Activated CD4-positive, alpha-beta memory T cell treated with anti-CD3 and anti-CD28 coated beads, Interleukin-2, amount 10 ng/mL, durations not matched to agents 7 days and 5 days (primary cell): ENCODE results near the gene SLC25A11. TPM values are rescaled to one million over a fixed set of nuclear protein-coding genes. Genes with fewer than 3 reads are reported as not detected.
"Not testable (repeated sequence)": the region's sequence is repeated elsewhere in the genome, so short reads cannot be mapped to it uniquely, and the experiment has no call there.

Experiments used
- CTCF ChIA-PET: fragments of 350-600 bp; sonication (Branson Sonifier 250); formaldehyde crosslinking; loops from one replicate; lab custom pipeline; 2021; ENCODE audit warnings: antibody characterized with exemption, inconsistent platforms; lab: Charles Lee
- POLR2A ChIA-PET: fragments of 350-600 bp; sonication (Branson Sonifier 250); formaldehyde crosslinking; loops from one replicate; lab custom pipeline; 2021; ENCODE audit warnings: antibody characterized with exemption; lab: Charles Lee
- DNase-seq: peaks from one replicate; pipeline ENCODE4 v3.0.0-alpha.2; 2020
- H3K27ac Mint-ChIP-seq: one replicate; pipeline ENCODE4 v1.8.0; 2021; ENCODE audit warnings: mild to moderate bottlenecking, mixed read lengths
- H3K27me3 Mint-ChIP-seq: one replicate; pipeline ENCODE4 v1.8.0; 2021; ENCODE audit warnings: mixed read lengths
- H3K36me3 Mint-ChIP-seq: one replicate; pipeline ENCODE4 v1.8.0; 2021; ENCODE audit warnings: low read depth, mixed read lengths
- H3K4me1 Mint-ChIP-seq: one replicate; pipeline ENCODE4 v1.8.0; 2021; ENCODE audit warnings: mixed read lengths
- H3K4me3 Mint-ChIP-seq: one replicate; pipeline ENCODE4 v1.8.0; 2021; ENCODE audit warnings: mild to moderate bottlenecking, mixed read lengths
- H3K9me3 Mint-ChIP-seq: one replicate; pipeline ENCODE4 v1.8.0; 2021; ENCODE audit warnings: mixed read lengths
- total RNA-seq, 2 experiments: library from RNA; stranded (reverse); gene quantifications; one replicate each; pipeline ENCODE4 v1.2.3, GENCODE V29; 2021

Gene SLC25A11
- total RNA-seq, 2 experiments from 2014 or later: 62.8 to 71.0 TPM

- Mint-ChIP-seq H3K4me3 (no peak overlapping the region), H3K27ac (no peak overlapping the region), H3K9me3 (no peaks in the 10 kb centered on the region), H3K27me3 (no peaks in the 10 kb centered on the region), H3K4me1 (peaks cover 10% of the 10 kb centered on the region), H3K36me3 (peaks cover 10% of the 10 kb centered on the region)
- no peak for DNase-seq
- CTCF ChIA-PET: interaction anchor here (1.1 kb wide), 1 partner anchor 11 kb away, joined by 4 read pairs; the partner anchor contains the start of genes RNF167 and SLC25A11
- POLR2A ChIA-PET: no interaction called here
These were observed 11.0 kb downstream of the SLC25A11 start for GRCh38 chr17:4928881-4929280.

- not testable (repeated sequence) for DNase-seq, H3K9me3 Mint-ChIP-seq, H3K4me1 Mint-ChIP-seq, H3K27me3 Mint-ChIP-seq, H3K27ac Mint-ChIP-seq, H3K4me3 Mint-ChIP-seq
- CTCF ChIA-PET: interaction anchor here (0.7 to 1.7 kb wide), 3 partner anchors 10 to 24 kb away, joined by 3 to 5 read pairs (median 3); partner anchors contain the start of gene CHRNE
- H3K36me3 Mint-ChIP-seq: peaks cover 10% of the 10 kb centered on the region
- POLR2A ChIA-PET: interaction anchor here (4.8 kb wide), 1 partner anchor 12 kb away, joined by 26 read pairs; the partner anchor contains the start of genes RNF167 and SLC25A11
These were observed 13.1 kb downstream of the SLC25A11 start for GRCh38 chr17:4926577-4927335.

- no peak overlapping the region for H3K4me3 Mint-ChIP-seq
- POLR2A ChIA-PET: no interaction called here
- no peaks in the 10 kb centered on the region for H3K4me1 Mint-ChIP-seq
- H3K36me3 Mint-ChIP-seq: peaks cover under 1% of the 10 kb centered on the region
- no peaks in the 10 kb centered on the region for H3K27me3 Mint-ChIP-seq
- CTCF ChIA-PET: no interaction called here
- DNase-seq: no peak
- H3K27ac Mint-ChIP-seq: no peak overlapping the region
- H3K9me3 Mint-ChIP-seq: no peaks in the 10 kb centered on the region
These were observed 18.5 kb downstream of the SLC25A11 start for GRCh38 chr17:4921320-4921719.

GRCh38 chr17:4920351-4921048 is 19.3 kb downstream of the SLC25A11 start:
- Mint-ChIP-seq H3K27me3 (peaks cover 2% of the 10 kb centered on the region), H3K9me3 (no peaks in the 10 kb centered on the region), H3K27ac (no peak overlapping the region), H3K36me3 (no peaks in the 10 kb centered on the region), H3K4me3 (no peak overlapping the region), H3K4me1 (no peaks in the 10 kb centered on the region)
- POLR2A ChIA-PET: interaction anchor here (1.0 to 3.1 kb wide), 5 partner anchors 9 to 19 kb away, joined by 3 to 8 read pairs (median 3); partner anchors contain the start of genes GP1BA, RNF167 and SLC25A11
- no peak for DNase-seq
- CTCF ChIA-PET: interaction anchor here (0.5 kb wide), 1 partner anchor 137 kb away, joined by 3 read pairs; no protein-coding TSS in a partner anchor

- POLR2A ChIA-PET: interaction anchor here (1.0 to 3.1 kb wide), 6 partner anchors 10 to 20 kb away, joined by 3 to 8 read pairs (median 4); partner anchors contain the start of genes GP1BA, RNF167 and SLC25A11
- H3K27me3 Mint-ChIP-seq: peaks cover 2% of the 10 kb centered on the region
- no peaks in the 10 kb centered on the region for H3K9me3 Mint-ChIP-seq
- no peak for DNase-seq
- CTCF ChIA-PET: interaction anchor here (0.5 to 1.6 kb wide), 3 partner anchors 10 to 138 kb away, joined by 3 to 4 read pairs (median 4); partner anchors contain the start of gene CHRNE
- H3K4me1 Mint-ChIP-seq: no peaks in the 10 kb centered on the region
- H3K4me3 Mint-ChIP-seq: no peak overlapping the region
- H3K27ac Mint-ChIP-seq: no peak overlapping the region
- H3K36me3 Mint-ChIP-seq: no peaks in the 10 kb centered on the region
These were observed 20.3 kb downstream of the SLC25A11 start for GRCh38 chr17:4919511-4920047.

GRCh38 chr17:4914551-4914950 is 25.3 kb downstream of the SLC25A11 start:
- ChIA-PET POLR2A (interaction anchor here (0.6 to 1.8 kb wide), 3 partner anchors 9 to 25 kb away, joined by 3 to 5 read pairs (median 4); partner anchors contain the start of genes RNF167 and SLC25A11), CTCF (interaction anchor here (1.7 kb wide), 1 partner anchor 12 kb away, joined by 6 read pairs; the partner anchor contains the start of gene CHRNE)

GRCh38 chr17:4913994-4914393 is 25.9 kb downstream of the SLC25A11 start:
- Mint-ChIP-seq H3K27ac (no peak overlapping the region), H3K4me1 (no peaks in the 10 kb centered on the region), H3K36me3 (no peaks in the 10 kb centered on the region), H3K9me3 (no peaks in the 10 kb centered on the region), H3K4me3 (no peak overlapping the region), H3K27me3 (peaks cover 10% of the 10 kb centered on the region)
- ChIA-PET CTCF (interaction anchor here (0.6 to 1.7 kb wide), 3 partner anchors 11 to 150 kb away, joined by 3 to 6 read pairs (median 4); partner anchors contain the start of genes CAMTA2 and CHRNE), POLR2A (interaction anchor here (0.6 to 1.8 kb wide), 3 partner anchors 9 to 26 kb away, joined by 3 to 5 read pairs (median 4); partner anchors contain the start of genes RNF167 and SLC25A11)
- no peak for DNase-seq

More at GRCh38 chr17:4914551-4914950, 25.3 kb downstream of the SLC25A11 start:
- H3K27me3 Mint-ChIP-seq, DNase-seq, H3K9me3 Mint-ChIP-seq, H3K36me3 Mint-ChIP-seq, H3K4me3 Mint-ChIP-seq, H3K4me1 Mint-ChIP-seq, H3K27ac Mint-ChIP-seq: not testable (repeated sequence)

- CTCF ChIA-PET: interaction anchor here (0.6 to 1.8 kb wide), 31 partner anchors 10 to 342 kb away, joined by 3 to 29 read pairs (median 4); partner anchors contain the start of genes C17orf107, CAMTA2, ENO3 and INCA1
- peaks cover 3% of the 10 kb centered on the region for H3K4me1 Mint-ChIP-seq
These were observed 30.9 kb downstream of the SLC25A11 start for GRCh38 chr17:4908711-4909496.

GRCh38 chr17:4908301-4908700 is 31.5 kb downstream of the SLC25A11 start:
- POLR2A ChIA-PET: interaction anchor here (1.0 to 2.6 kb wide), 10 partner anchors 29 to 123 kb away, joined by 3 to 14 read pairs (median 5); partner anchors contain the start of genes CAMTA2, ENO3, PFN1 and RNF167
- CTCF ChIA-PET: interaction anchor here (0.6 to 1.8 kb wide), 26 partner anchors 9 to 341 kb away, joined by 3 to 29 read pairs (median 5); partner anchors contain the start of genes C17orf107, CAMTA2, ENO3 and INCA1
- Mint-ChIP-seq H3K9me3 (no peaks in the 10 kb centered on the region), H3K4me3 (no peak overlapping the region), H3K27me3 (peaks cover 13% of the 10 kb centered on the region), H3K4me1 (peaks cover 7% of the 10 kb centered on the region), H3K27ac (no peak overlapping the region), H3K36me3 (no peaks in the 10 kb centered on the region)
- DNase-seq: no peak

More at GRCh38 chr17:4908711-4909496, 30.9 kb downstream of the SLC25A11 start:
- Mint-ChIP-seq H3K9me3 (no peaks in the 10 kb centered on the region), H3K36me3 (no peaks in the 10 kb centered on the region), H3K27me3 (peaks cover 13% of the 10 kb centered on the region), H3K4me3 (no peak overlapping the region), H3K27ac (no peak overlapping the region)
- DNase-seq: peak; percentile 86
- POLR2A ChIA-PET: interaction anchor here (0.7 to 2.6 kb wide), 15 partner anchors 10 to 122 kb away, joined by 3 to 14 read pairs (median 4); partner anchors contain the start of genes CAMTA2, ENO3, PFN1 and PLD2

- H3K9me3 Mint-ChIP-seq, DNase-seq, H3K36me3 Mint-ChIP-seq, POLR2A ChIA-PET, H3K4me3 Mint-ChIP-seq, CTCF ChIA-PET, H3K27ac Mint-ChIP-seq: not testable (repeated sequence)
- H3K4me1 Mint-ChIP-seq: peaks cover 18% of the 10 kb centered on the region
- peaks cover 10% of the 10 kb centered on the region for H3K27me3 Mint-ChIP-seq
These were observed 33.2 kb downstream of the SLC25A11 start for GRCh38 chr17:4906642-4907041.
